ENCODE data around the gene KRTAP4-7. TPM values are rescaled to one million over a fixed set of nuclear protein-coding genes. Genes with fewer than 3 reads are reported as not detected.
"Not testable (repeated sequence)": the region's sequence is repeated elsewhere in the genome, so short reads cannot be mapped to it uniquely, and the experiment has no call there.

The KRTAP4-7 gene
- total RNA-seq, 1 donor from 2014 or later: not detected

DNA sequence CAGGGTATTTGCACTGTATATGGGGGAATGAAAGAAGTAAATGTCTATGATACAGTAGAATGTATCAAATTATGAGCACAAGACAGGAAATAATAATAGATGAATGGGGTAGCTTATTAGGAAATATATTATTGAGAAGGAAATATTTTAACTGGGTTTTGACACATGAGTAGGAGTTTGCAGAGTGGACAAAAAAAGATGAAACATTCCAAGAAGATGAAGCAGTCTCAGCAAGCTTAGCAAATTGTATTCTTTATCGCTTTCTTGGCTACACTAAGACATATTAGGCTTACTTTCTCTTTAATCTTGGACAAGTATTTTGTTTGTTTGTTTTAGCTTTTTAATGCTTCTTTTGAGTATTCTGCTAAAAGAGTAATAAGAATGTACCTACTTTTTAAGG, 19.9 kb downstream of the KRTAP4-7 start:
- peaks cover 18% of the 10 kb centered on the region for H3K36me3 Mint-ChIP-seq (ENCODE audit: unreplicated experiment)
- no peak overlapping the region for H3K27ac Mint-ChIP-seq (ENCODE audit: unreplicated experiment)
- TF ChIP-seq, protein P1, sequence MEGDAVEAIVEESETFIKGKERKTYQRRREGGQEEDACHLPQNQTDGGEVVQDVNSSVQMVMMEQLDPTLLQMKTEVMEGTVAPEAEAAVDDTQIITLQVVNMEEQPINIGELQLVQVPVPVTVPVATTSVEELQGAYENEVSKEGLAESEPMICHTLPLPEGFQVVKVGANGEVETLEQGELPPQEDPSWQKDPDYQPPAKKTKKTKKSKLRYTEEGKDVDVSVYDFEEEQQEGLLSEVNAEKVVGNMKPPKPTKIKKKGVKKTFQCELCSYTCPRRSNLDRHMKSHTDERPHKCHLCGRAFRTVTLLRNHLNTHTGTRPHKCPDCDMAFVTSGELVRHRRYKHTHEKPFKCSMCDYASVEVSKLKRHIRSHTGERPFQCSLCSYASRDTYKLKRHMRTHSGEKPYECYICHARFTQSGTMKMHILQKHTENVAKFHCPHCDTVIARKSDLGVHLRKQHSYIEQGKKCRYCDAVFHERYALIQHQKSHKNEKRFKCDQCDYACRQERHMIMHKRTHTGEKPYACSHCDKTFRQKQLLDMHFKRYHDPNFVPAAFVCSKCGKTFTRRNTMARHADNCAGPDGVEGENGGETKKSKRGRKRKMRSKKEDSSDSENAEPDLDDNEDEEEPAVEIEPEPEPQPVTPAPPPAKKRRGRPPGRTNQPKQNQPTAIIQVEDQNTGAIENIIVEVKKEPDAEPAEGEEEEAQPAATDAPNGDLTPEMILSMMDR (IDR thresholded peaks at IDR 0.05; ENCODE audit: partially characterized antibody, unreplicated experiment): no peak
- no peaks in the 10 kb centered on the region for H3K4me1 Mint-ChIP-seq (ENCODE audit: low read depth, unreplicated experiment)
- DNase-seq: no peak
- H3K4me3 Mint-ChIP-seq (ENCODE audit: unreplicated experiment): no peak overlapping the region
- peaks cover 15% of the 10 kb centered on the region for H3K9me3 Mint-ChIP-seq (ENCODE audit: unreplicated experiment)
- peaks cover 3% of the 10 kb centered on the region for H3K27me3 Mint-ChIP-seq (ENCODE audit: unreplicated experiment)

DNA sequence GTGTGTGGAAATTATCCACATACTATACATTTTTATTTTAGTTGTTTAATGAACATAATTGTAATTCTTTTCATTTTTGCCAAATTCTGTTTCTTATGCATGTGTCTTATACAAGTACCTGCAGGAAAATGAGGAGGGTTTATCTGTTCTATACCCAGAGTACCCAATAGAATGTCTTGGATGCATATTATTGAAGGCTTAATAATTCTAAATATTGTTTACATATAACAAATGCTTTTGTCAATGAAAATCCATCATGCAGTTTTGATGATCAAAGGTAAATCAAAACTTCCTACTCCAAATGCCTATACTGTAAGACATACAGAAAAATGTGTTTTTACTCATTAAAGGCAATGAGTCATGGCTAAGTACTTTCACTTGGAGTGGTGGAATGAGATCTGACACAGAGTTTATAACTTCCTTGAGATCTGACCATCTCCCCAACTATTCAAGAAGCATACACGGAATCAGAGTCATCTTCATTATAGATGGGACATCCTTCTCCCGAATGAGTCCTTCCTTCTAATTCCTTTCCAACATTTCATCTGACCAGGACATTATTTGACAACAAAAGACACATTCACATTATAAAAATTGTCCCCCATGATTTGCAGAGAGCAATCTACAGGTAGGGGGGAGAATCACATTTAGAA, 20.6 kb downstream of the KRTAP4-7 start:
- H3K9me3 Mint-ChIP-seq (ENCODE audit: unreplicated experiment): peaks cover 15% of the 10 kb centered on the region
- not testable (repeated sequence) for H3K27me3 Mint-ChIP-seq (ENCODE audit: unreplicated experiment); DNase-seq; H3K27ac Mint-ChIP-seq (ENCODE audit: unreplicated experiment); H3K4me3 Mint-ChIP-seq (ENCODE audit: unreplicated experiment); H3K4me1 Mint-ChIP-seq (ENCODE audit: low read depth, unreplicated experiment)
- H3K36me3 Mint-ChIP-seq (ENCODE audit: unreplicated experiment): peaks cover 18% of the 10 kb centered on the region

DNA sequence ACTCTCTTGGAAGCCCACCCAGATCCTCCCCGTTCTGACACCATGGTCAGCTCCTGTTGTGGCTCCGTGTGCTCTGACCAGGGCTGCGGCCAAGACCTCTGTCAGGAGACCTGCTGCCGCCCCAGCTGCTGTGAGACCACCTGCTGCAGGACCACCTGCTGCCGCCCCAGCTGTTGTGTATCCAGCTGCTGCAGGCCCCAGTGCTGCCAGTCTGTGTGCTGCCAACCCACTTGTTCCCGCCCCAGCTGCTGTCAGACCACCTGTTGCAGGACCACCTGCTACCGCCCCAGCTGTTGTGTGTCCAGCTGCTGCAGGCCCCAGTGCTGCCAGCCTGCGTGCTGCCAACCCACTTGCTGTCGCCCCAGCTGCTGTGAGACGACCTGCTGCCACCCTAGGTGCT, 21.4 kb downstream of the KRTAP4-7 start, which contains the start of gene KRTAP4-9:
Gene KRTAP4-9, plus strand, starts transcription at position 43 of the 400 bp plus-strand sequence. Its CDS starts 0 bp downstream, at position 43.
- H3K27me3 Mint-ChIP-seq (ENCODE audit: unreplicated experiment); H3K27ac Mint-ChIP-seq (ENCODE audit: unreplicated experiment); DNase-seq; H3K4me1 Mint-ChIP-seq (ENCODE audit: low read depth, unreplicated experiment); H3K4me3 Mint-ChIP-seq (ENCODE audit: unreplicated experiment): not testable (repeated sequence)
- Mint-ChIP-seq H3K9me3 (ENCODE audit: unreplicated experiment) (peaks cover 16% of the 10 kb centered on the region), H3K36me3 (ENCODE audit: unreplicated experiment) (peaks cover 18% of the 10 kb centered on the region)

DNA sequence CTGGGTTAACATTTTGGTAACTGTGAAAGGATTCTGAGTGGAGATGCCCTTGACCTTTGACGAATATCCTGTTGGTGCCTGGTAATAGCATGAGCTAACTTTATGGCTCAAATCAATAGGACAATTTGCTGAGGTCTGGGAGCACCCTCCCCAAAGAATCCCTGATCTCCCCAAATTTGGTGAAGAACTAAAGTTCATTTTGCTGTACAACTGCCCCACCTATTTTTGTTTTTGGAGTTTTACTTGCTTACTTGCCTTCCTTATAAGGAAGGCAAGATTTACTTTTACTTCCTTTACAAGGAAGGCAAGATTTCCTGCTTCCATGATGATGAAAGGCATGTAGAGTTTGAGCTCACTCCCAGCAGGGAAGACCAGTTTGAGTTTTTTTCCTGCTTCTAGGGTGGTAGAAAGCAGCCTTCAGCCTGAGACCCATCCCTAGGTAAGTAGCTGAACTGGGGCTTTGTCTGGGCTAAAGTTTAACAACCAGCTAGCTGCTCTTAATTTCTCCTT, 24.0 kb downstream of the KRTAP4-7 start:
- DNase-seq: no peak
- H3K27ac Mint-ChIP-seq (ENCODE audit: unreplicated experiment): no peak overlapping the region
- TF ChIP-seq, protein P1 (IDR thresholded peaks at IDR 0.05; ENCODE audit: partially characterized antibody, unreplicated experiment): no peak
- H3K27me3 Mint-ChIP-seq (ENCODE audit: unreplicated experiment): peaks cover 3% of the 10 kb centered on the region
- no peak overlapping the region for H3K4me3 Mint-ChIP-seq (ENCODE audit: unreplicated experiment)
- H3K4me1 Mint-ChIP-seq (ENCODE audit: low read depth, unreplicated experiment): no peaks in the 10 kb centered on the region
- H3K9me3 Mint-ChIP-seq (ENCODE audit: unreplicated experiment): peaks cover 12% of the 10 kb centered on the region
- peaks cover 21% of the 10 kb centered on the region for H3K36me3 Mint-ChIP-seq (ENCODE audit: unreplicated experiment)

DNA sequence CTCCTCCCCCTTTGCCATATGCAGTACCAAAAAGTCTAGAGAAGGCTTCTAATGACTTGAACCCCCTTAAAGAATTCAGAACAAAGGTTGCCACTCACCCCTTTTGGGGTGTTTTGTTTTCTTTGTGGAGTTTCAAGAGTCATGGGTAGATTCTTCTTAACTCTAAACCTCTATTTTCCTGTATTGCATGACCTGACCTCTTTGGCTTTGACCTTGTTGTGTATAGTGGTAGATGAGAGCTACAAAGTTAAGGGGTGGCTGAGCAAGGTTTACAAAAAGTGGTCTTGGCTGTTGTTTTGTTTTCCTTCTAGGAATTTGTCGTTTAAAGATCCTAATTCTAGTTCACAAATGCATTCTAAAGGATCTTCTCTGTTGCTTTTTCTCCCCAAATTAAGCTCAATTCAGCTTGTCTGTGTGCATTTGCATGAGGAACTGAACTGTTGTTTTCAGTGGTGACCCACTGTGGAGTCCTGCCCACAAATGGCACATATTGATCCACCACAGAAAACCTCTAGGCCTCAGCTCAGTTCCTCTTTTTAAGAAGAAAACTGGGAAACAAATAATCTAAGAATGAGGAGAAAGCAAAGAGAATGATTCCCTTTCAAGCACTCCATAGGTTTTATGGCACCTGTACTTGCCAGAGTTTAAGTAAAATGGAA, 24.9 kb downstream of the KRTAP4-7 start:
- not testable (repeated sequence) for H3K4me3 Mint-ChIP-seq (ENCODE audit: unreplicated experiment); H3K27me3 Mint-ChIP-seq (ENCODE audit: unreplicated experiment)

DNA sequence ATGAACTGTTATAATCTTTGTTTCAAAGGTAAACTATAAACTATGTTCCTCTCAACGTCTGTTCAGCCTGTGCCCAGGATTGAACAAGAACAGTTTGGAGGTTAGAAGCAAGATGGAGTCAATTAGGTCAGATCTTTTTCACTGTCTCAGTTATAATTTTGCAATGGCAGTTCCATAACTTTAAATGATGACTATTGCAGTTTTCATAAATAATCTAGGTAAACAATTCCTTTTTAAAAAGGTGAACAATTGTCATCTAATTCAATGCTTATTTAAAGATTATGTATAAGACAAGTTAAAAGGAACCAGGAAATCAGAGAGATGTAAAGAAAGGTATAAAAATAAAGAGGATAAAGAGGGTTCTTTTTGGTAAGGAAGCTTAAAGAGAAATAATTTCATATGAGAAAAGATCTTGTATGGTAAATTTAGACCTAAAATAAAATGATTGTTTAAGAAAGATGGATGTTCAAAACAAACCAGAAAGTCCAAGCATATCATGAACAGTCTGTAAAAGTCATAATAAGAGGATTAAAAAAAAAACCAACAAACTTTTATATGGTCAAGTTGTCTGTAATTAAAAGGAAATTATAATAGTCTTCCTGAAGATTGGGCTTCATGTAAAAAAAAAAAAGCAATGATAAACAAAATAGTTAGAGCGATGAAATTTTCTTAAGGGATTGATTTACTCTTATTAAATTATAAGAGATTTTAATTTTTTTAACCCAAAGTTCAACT, 27.4 kb downstream of the KRTAP4-7 start:
- H3K27me3 Mint-ChIP-seq (ENCODE audit: unreplicated experiment): no peaks in the 10 kb centered on the region
- no peak overlapping the region for H3K4me3 Mint-ChIP-seq (ENCODE audit: unreplicated experiment)
- no peak overlapping the region for H3K27ac Mint-ChIP-seq (ENCODE audit: unreplicated experiment)
- DNase-seq: no peak
- peaks cover 5% of the 10 kb centered on the region for H3K9me3 Mint-ChIP-seq (ENCODE audit: unreplicated experiment)
- H3K36me3 Mint-ChIP-seq (ENCODE audit: unreplicated experiment): peaks cover 9% of the 10 kb centered on the region
- no peaks in the 10 kb centered on the region for H3K4me1 Mint-ChIP-seq (ENCODE audit: low read depth, unreplicated experiment)
- TF ChIP-seq, protein P1 (IDR thresholded peaks at IDR 0.05; ENCODE audit: partially characterized antibody, unreplicated experiment): no peak

More for the DNA sequence above, 24.9 kb downstream of the KRTAP4-7 start:
- not testable (repeated sequence) for H3K27ac Mint-ChIP-seq (ENCODE audit: unreplicated experiment); H3K4me1 Mint-ChIP-seq (ENCODE audit: low read depth, unreplicated experiment); DNase-seq
- Mint-ChIP-seq H3K9me3 (ENCODE audit: unreplicated experiment) (peaks cover 10% of the 10 kb centered on the region), H3K36me3 (ENCODE audit: unreplicated experiment) (peaks cover 15% of the 10 kb centered on the region)
